ENCODE measurements around the gene BAG1.

Gene BAG1

DNA sequence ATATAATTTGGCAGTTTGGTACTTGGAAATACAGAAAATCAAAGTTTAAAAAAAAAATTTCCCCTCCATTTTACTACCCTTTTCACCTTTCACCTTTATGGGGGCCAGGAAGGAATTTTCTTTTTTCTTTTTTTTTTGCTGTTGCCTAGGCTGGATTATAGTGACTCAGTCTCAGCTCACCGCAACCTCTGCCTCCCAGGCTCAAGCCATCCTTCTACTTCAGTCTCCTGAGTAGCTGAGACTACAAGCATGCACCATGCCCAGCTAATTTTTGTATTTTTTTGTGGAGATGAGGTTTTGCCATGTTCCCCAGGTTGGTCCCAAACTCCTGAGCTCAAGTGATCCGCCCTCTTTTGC is 9.4 kb upstream of the BAG1 start:
- no peak for DNase-seq (ENCODE audit: low read depth in 3 of 3)

DNA sequence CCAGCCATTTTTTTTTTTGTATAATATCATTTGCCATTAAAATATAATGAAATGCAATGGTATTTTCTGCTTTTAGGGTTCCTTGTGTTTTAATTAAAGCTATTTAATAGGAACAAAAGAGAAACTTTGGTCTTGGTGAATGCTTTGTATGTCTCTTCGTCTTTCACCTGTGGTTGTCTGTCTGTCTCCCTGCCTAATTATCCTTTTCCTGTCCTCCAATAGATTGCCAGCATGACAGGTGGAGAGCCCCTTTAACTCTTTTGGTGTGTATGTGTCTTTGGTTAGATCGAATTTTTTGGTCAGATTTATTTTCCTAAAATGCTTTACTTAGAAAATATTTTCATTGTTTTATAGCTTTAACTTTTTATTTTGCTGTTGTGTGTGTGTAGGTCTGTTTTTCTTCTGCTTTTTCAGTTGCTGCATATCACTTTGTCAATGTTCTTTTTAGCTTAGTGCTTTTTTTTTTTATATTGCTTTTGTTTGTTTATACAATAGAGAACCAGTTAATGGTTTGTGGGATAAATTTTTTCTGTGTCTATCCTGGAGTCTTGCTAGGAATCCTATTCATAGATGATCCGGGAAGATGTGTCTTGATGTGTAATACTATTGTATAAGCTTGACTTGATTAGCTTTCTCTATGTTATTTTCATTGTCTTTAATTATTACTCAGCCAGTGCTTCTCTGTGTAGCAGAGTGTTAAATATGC is 8.9 kb upstream of the BAG1 start:
- no peak for DNase-seq (ENCODE audit: low read depth in 3 of 3)

DNA sequence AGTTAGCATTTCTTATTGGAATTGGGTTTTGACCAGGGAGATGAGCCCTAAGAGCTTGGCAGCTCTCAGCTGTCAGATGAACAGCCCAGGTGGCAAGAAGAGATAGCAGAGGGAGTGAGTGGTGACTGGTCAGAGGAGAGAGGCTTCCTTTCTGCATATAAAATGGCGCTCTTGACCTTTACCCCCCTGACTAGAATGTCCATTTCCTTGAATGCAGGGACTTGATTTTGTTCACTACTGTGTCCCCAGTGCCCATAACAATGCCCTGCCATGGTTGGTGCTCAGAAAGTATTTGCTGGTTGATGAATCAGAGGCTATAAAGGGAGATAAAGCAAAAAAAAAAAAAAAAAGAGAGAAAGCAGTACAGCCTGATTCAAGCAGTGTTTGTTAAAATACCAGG is 7.6 kb upstream of the BAG1 start:
- DNase-seq (ENCODE audit: low read depth in 3 of 3) = no peak

DNA sequence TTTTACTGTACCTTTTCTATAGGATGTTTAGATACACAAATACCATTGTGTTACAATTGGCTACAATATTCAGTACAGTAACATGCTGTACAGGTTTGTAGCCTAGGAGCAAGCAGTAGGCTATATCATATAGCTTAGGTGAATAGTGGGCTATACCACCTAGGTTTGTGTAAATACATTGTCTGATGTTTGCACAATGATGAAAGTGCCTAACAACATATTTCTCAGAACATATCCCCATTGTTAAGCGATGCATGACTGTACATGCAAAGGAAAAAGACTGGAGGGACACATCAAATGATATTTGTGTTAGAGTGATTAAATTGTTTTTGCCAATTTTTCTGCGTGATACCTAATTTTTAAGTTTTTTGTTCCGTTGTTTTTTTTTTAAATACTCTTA is 5.6 kb upstream of the BAG1 start:
- no peak for DNase-seq (ENCODE audit: low read depth in 3 of 3)

DNA sequence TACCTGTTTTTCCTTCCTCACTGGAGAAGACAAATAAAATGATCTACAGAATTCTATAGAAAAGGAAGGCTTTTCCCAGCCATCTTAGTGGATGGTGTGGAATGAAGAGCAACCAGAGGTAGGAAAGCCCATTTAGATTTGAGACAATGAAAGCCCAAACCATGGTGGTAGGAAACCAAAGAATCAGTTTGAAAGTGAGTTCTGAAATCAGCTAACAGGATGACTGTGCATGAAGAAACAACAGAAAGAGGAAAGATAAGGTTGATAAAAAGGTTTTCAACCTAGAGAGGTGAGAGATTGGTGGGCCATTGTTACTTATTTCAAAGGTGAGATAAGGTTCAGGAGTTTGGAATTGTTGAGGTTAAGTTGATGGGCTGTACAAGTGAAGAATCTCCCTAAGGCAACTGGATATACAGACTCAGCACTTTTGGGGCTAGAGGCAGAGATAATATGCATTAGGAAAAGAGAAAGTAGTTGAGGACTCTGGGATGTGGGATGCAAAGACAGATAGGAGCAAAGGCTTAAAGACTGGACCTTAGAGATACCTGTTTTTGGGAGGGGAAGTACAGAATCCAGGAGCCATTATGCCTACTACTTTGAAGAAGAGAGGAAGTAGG is 2.8 kb upstream of the BAG1 start:
- DNase-seq (ENCODE audit: low read depth in 3 of 3) = no peak

DNA sequence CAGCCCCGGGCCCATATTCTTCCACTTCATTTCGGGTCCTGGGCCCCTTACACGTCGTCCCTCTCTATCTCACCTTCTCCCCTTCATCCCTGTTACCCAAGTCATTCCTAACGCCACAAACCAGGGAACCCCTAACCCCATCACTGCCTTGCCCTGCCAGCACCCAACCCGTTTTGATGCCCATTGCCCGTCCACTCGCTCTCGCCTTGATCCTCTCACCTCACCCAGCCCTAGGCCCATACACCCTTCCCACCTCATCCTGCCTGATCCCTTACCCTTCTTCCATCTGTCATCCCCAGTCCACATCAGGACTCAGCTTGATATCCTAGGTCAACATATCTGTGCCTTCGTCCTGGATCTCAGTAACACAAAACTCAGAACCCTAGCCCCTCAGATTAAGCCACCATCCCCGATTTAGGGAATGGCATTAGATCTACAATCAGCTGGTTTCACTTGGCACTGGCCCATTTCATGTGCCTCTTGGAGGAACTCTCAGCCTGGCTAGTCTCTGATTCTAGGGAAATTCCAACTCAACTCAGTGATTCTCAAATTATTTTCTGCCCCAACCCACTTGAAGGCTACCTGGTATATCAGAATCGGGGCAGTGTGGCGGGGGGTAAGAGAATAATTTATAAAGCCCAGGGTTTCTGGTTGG is 830 bp upstream of the BAG1 start:
- DNase-seq (ENCODE audit: low read depth in 3 of 3) = no peak

DNA sequence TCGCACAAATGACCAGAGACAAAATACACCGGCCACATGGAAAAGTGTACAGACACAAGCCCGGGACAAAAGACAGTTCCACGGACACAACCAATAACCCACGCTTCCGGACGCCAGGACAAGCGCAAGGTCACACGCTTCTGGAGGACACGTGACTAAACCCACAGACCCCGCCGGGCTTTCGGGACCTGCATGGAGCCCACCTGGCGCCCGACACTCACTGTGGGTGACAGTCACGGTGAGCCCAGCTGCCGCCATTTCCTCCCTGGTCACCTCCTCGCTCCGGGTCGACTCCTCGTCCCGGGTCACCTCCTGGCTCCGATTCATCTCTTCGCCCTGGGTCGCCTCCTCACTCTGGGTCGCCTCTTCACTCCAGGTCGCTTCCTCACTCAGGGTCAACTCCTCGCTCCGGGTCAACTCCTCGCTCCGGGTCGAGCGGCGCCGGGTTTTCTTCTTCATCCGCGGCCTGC is 470 bp downstream of the BAG1 start:
- peak in 2 of 3 experiments; percentile 11 to 43 for DNase-seq (ENCODE audit: low read depth in 3 of 3)

DNA sequence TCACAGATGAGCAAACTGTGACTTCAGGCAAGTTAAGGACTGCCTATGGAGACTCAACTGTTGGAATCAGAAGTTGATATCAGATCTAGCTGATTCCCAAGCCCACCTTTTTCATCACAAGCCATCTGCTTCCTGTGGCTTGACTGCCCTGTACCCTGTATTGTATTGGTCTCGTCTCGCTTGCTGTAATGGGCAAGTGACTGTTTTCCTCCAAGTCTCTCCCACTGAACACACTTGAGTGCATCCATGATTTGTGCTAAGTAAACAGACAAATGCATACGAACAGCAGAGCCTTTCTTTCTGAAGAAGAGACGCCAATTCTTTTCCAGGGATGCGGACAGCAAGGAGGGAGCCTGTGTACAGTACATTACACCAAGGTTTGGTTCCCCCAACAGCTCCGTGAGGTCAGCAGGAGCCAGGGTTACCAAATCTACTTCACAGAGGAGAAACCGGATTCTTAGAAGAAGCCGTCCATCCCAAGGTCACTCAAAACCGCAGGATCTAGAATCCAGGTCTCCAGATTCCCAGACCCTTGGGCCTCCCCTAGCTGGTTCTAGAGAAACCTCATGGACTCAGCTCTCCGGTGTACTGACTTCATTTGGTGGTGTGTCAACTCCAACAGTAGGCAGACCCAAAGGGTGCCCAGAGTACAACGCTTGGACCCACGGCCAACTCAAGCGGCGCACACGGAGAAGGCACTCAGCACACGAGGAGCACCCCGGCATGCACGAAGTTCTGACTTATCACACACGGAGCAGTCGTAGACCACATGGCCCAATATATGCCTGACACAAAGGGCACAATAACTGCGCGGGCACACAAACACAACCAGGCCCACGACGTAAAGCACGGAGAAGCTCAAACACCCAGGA is 1.1 kb downstream of the BAG1 start:
- peak in 1 of 3 experiments; percentile 2 for DNase-seq (ENCODE audit: low read depth in 3 of 3)

DNA sequence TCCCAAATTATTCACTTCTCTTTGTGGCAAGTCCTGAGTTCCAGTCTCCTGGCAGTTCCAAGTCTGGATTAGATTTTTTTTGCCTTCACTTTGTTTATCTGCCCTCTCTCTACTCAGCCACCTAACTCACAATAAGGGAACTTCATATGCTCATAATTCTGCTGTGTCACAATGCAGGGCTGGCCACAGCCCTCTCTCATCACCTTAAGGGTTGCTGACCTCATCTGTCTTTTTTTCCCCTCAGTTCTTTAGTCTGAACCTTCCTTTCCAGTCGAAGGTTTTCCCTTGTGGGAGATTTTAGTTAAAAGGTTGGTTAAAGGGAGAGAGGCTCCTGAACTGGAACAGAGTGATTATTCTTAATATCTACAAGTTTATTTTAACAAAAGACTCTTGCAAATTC is 4.1 kb downstream of the BAG1 start:
- no peak for DNase-seq (ENCODE audit: low read depth in 3 of 3)

DNA sequence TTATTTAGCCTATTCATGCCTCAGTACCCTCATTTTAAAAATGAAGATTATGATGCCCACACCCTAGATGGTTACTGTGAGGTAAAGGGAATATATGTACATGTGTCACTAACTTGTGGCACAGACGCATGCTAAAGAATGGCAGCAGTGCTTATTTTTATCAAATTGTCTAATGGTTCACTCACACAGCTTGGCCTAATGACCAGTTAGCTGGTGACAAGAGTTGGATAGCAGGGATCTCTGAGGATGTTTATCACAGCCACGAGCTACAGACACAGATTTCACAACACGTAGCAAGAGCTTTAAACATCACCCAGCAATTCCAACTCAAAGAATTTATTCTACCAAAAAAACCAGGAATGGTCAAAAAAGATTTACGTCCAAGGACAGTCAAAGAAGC is 7.2 kb downstream of the BAG1 start:
- DNase-seq (ENCODE audit: low read depth in 3 of 3) = no peak

DNA sequence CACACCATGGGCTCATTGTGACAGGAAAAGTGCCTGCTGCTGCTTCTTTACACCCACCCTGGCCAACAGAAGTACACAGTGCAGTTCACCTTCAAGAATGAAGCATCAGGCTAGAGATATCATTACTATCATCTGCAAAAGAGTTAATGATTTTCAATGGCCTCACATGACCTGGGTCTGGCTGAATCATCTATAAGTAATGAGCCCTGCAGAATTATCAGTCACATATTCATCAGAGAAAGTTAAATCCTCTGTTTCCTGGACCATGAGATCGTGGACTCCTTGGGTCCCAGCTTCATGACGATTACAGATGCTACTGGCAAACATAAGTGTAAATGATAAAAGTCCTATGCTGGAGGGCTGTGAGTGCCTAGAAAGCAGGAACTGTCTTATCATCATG is 8.3 kb downstream of the BAG1 start:
- no peak for DNase-seq (ENCODE audit: low read depth in 3 of 3)

DNA sequence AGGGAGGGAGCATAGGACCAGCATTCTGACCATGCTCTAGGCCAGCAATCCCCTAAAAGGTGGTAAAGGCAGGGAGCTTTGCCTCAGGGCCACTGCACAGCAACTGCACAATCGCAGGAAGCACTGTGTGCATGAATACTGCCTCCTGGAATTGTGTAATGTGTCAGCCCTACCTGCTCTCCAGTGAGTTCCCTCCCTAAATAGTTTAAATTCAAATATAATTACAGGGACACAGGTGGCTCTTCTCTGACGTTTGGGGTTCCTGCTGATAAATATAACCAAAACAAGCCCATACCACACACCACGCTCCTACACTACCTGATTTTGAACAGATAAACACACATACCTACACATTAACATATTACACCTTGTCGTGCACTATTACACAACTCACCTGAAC is 9.0 kb downstream of the BAG1 start:
- no peak for DNase-seq (ENCODE audit: low read depth in 3 of 3)

DNA sequence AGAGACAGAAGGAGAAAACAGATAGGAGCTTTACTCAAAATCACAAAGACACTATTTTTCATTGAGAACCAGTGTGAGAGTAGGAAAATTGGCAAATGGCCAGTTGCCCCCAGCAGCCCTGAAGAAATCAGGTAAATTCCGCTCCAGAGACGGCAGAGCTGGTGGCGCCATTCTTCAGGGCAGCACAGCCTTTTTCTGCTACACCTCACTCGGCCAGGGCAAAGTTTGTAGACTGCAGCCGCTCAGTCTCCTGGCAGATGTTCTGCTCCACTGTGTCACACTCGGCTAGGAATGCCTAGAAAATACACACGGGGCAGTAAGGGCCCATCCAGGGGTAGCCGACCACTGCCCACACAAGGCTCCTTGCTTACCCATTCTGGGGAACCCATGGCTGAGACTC is 9.5 kb downstream of the BAG1 start:
- DNase-seq (ENCODE audit: low read depth in 3 of 3) = no peak

DNA sequence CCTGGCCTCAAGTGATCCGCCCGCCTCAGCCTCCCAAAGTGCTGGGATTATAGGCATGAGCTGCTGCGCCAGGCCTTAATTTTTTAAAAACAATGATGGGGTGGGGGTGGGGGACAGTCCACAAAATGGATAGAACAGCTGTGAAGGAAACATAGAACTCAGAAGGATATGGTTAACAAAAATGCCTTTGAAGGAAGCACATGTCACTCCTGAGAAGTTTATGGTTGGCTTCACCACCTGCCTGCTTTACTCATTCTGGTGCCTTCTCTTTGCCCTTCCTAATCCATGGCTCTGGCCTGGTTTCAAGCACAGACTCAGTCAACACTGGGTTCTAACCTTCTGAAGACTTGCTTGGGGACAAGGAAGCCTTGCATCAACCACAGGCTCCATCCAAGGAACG is 10.3 kb downstream of the BAG1 start:
- no peak for DNase-seq (ENCODE audit: low read depth in 3 of 3)

DNA sequence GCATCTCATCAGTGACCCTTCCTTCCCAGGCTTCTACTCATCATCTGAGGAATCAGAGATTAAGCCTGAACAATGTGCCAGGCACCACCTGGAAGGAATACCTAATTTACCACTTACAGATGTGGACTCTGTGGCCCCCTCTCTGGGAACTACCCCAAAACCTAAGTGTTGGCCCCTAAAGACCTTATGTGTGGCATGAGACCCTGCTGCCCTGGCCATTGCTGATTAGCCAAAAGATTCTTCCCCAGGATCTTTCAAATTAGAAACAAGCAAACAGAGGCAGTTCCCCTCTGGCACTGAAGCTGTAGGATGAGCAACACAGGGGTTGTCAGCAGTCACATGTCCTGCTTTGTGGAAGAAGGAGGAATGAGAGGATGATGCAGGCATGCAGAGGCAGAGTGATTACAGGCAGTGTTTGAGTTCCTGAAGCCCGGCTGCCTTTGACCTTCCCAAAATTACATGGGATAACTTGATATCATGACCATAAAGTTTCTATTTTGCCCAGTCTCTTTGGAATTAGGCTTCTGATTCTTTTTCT is 14.0 kb downstream of the BAG1 start:
- DNase-seq (ENCODE audit: low read depth in 3 of 3) = no peak

DNA sequence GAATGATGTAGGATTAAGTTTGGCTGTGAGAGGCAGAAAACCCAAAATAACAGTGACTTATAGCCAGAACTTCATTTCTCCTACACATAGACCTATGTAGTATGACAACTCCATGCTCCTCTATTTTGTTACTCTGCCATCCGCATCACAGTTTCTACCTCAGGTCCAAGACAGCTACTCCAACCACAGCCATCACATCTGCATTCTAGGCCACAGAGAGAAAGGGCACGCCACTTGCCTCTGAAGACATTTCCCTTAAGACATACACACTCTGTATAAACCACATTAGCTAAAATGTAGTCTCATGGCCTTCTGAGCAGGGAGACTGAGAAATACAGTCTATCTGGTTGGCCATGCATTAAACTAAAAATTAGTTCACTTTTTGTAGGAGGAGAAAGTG is 14.5 kb downstream of the BAG1 start:
- DNase-seq (ENCODE audit: low read depth in 3 of 3) = no peak

DNA sequence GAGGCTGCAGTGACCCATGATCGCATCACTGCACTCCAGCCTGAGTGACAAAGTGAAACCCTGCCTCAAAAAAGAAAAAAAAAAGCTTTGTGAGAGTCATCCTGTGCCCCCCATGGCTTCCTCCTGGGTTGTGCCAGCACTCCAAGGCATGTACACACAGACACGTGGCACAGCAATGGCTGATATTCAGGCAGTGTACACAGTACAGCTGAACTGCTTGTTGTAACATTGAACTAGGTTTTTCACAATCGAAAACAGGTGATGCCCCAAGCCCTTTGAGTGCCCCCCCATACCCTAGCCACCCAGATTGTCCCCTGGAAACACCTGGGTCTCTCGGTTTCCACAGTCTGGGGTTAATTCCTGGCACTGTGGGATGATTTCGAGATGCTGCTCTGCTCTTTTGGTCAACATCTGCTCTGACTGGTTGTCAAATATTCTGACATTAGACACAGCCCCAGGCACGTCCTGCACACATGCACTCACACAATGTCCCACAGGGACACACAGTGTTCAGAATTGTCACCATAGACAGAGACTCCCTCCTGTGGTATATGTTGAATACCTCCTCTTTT is 15.3 kb downstream of the BAG1 start:
- DNase-seq (ENCODE audit: low read depth in 3 of 3) = no peak

DNA sequence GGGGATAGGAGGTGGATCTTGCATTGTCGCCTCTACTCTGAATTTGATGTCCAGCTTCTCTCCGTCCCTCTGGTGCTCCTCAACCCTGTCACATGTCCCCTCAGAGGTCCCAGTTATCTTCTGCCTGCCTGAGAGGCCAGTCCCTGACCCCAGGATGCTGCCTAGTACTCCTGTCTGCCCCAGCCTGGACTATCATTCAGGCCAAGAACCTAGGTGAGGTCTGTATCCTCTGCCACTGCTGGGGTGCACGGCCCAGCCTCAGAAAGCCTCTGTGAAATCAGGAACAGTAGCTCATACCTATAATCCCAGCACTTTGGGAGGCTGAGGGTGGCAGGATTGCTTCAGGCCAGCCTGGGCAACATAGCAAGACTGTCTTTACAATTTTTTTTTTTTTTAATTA is 15.9 kb downstream of the BAG1 start:
- DNase-seq (ENCODE audit: low read depth in 3 of 3) = no peak

DNA sequence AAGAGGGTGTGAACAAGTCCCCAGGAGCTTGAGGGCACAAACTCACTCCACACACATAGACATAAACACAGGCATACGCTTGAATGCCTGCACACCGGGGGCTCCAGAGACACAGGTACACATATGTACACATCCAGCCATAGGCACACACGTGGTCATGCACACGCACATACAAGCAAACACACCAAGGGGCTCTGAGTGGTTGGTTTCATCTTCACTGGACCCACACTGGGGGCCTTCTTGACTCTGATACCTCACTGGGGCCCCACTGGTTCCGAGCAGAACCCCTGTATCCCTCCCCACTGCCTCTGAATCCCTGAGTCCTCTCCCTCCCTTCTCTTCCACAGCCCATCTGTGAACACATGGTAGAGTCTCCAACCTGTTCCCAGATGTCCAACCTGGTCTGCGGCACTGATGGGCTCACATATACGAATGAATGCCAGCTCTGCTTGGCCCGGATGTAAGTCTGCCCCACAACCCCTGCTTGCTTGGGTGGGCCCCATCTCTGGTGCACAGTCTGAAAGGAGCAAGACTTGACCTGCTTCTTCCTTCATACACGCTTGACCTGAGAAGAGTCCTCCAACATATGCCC is 18.1 kb downstream of the BAG1 start:
- DNase-seq (ENCODE audit: low read depth in 3 of 3) = no peak

DNA sequence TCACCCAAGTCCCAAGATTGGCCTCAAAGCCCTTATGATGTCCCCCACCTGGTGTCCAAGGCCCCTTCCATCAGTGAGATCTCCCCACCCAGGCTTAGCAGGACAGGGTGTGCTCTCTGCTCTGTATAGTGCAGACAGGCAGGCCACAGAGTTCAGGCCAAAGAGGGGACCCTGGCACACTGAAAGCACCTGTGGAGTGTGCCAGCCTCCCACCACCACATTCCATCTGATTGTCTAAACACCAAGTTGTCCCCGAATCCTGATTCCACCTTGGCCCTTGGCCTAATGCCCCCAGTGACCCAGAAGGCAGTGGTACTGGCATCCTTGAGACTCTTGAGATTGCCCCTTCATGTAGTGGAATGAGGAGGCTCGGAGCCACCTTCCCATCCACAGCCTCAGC is 19.2 kb downstream of the BAG1 start:
- no peak for DNase-seq (ENCODE audit: low read depth in 3 of 3)

DNA sequence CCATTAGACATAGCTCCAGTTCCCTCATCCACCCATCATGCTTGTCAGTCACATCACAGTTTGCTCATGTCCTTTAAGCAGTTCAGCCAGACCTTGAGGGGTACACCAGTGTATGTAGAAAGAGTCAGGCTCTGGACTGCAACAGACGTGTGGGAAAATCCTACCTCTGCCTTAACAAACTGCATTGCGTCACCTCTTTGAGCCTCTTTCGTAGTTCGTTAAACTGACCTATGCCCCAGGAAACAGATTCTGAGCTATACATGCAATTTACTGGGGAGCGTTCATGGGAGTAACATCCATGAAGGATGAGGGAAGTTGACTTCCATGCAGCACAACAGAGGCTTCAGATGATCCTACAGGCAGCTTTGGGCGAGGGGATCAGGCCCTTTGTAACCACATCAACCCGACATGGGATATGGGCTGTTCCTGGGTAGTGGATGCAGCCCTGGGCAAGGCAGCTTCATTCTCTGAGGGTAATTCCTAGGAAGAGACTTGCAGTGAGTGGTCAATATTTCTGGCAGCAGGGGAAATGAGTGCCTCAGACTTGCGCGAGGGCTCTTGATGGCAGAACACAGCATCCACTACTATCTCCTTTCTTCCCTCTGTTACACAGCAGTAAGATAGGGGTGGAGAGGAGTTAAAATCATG is 20.2 kb downstream of the BAG1 start:
- no peak for DNase-seq (ENCODE audit: low read depth in 3 of 3)

Measured in stimulated activated CD4-positive, alpha-beta T cell treated with anti-CD3 and anti-CD28 coated beads, TNF-alpha, amount 100 ng/mL, for 24 hours (primary cell).